ENCODE measurements around the gene RGS3.

Gene RGS3

GRCh38 chr9:113587471-113588031 lies 124.0 kb downstream of the RGS3 start:
- DNase-seq (ENCODE audit: low read depth) = no peak

- DNase-seq (ENCODE audit: low read depth) = no peak
Measured at GRCh38 chr9:113588242-113588810, 124.8 kb downstream of the RGS3 start.

- DNase-seq (ENCODE audit: low read depth) = no peak
Measured at GRCh38 chr9:113588936-113589335, 125.4 kb downstream of the RGS3 start.

- DNase-seq (ENCODE audit: low read depth) = no peak
Measured at GRCh38 chr9:113589407-113589806, 125.9 kb downstream of the RGS3 start.

GRCh38 chr9:113589890-113590289 lies 126.4 kb downstream of the RGS3 start:
- DNase-seq (ENCODE audit: low read depth) = no peak

- DNase-seq (ENCODE audit: low read depth) = no peak
Measured at GRCh38 chr9:113590389-113590788, 126.9 kb downstream of the RGS3 start.

- peak; percentile 10 for DNase-seq (ENCODE audit: low read depth)
Measured at GRCh38 chr9:113590991-113591898, 127.7 kb downstream of the RGS3 start.

- DNase-seq (ENCODE audit: low read depth) = no peak
Measured at GRCh38 chr9:113591899-113592625, 128.5 kb downstream of the RGS3 start.

GRCh38 chr9:113592876-113593575 lies 129.5 kb downstream of the RGS3 start:
- no peak for DNase-seq (ENCODE audit: low read depth)

GRCh38 chr9:113593682-113594281 lies 130.3 kb downstream of the RGS3 start:
- no peak for DNase-seq (ENCODE audit: low read depth)

- DNase-seq (ENCODE audit: low read depth) = no peak
Measured at GRCh38 chr9:113594484-113595299, 131.2 kb downstream of the RGS3 start.

GRCh38 chr9:113596616-113597320 lies 133.2 kb downstream of the RGS3 start:
- DNase-seq (ENCODE audit: low read depth) = no peak

GRCh38 chr9:113597390-113598241 lies 134.1 kb downstream of the RGS3 start:
- DNase-seq (ENCODE audit: low read depth) = no peak

- no peak for DNase-seq (ENCODE audit: low read depth)
Measured at GRCh38 chr9:113598451-113598850, 134.9 kb downstream of the RGS3 start.

GRCh38 chr9:113598883-113599282 lies 135.4 kb downstream of the RGS3 start:
- no peak for DNase-seq (ENCODE audit: low read depth)

- no peak for DNase-seq (ENCODE audit: low read depth)
Measured at GRCh38 chr9:113599646-113600022, 136.1 kb downstream of the RGS3 start.

- no peak for DNase-seq (ENCODE audit: low read depth)
Measured at GRCh38 chr9:113600023-113600823, 136.7 kb downstream of the RGS3 start.
